K562 (cell line): ENCODE results near the gene KCNK4. TPM values are rescaled to one million over a fixed set of nuclear protein-coding genes. Genes with fewer than 3 reads are reported as not detected.
A peak's percentile ranks its signal among the peaks of the same experiment; 100 is the strongest.

Experiments used
- CBFA2T2 ChIP-seq: fragments of 450-650 bp; conservative IDR thresholded peaks from 2 replicates; pipeline ENCODE4 v1.6.1; 2017; ENCODE audit warnings: mild to moderate bottlenecking
- CBFA2T3 ChIP-seq: fragments of 450-650 bp; IDR thresholded peaks from 2 replicates; pipeline ENCODE4 v1.6.1; 2017
- ETV6 ChIP-seq, 3 experiments: fragments of 150-350 bp in 1 of 3; sonication (generic) in 1 of 3; formaldehyde crosslinking in 1 of 3; IDR thresholded peaks; 2 replicates each; pipeline versions ENCODE4 v1.6.1 to v1.8.0; 2014 to 2022; ENCODE audit warnings: borderline replicate concordance in 2 of 3, low read depth in 2 of 3, antibody characterized with exemption in 1 of 3, low read length in 1 of 3, mild to moderate bottlenecking in 1 of 3, missing genetic modification reagents in 1 of 3
- HNRNPLL ChIP-seq: fragments of 200-400 bp; formaldehyde crosslinking; IDR thresholded peaks from 2 replicates; pipeline ENCODE4 v1.6.1; 2017; ENCODE audit warnings: low read length, low read depth, mild to moderate bottlenecking; ENCODE audit not compliant: poor library complexity, severe bottlenecking
- ILK ChIP-seq: fragments of 450-650 bp; IDR thresholded peaks from 2 replicates; pipeline ENCODE4 v1.6.1; 2016; ENCODE audit warnings: missing genetic modification characterization, low read depth, mild to moderate bottlenecking, missing compliant biosample characterization, moderate library complexity, borderline replicate concordance
- KDM2B ChIP-seq: fragments of 250-450 bp; sonication (Bioruptor Pico); IDR thresholded peaks from 2 replicates; pipeline ENCODE4 v1.8.0; 2021; ENCODE audit warnings: mild to moderate bottlenecking, moderate library complexity
- MEF2D ChIP-seq: conservative IDR thresholded peaks from 2 replicates; pipeline ENCODE4 v1.6.1; 2016; ENCODE audit warnings: low read depth, missing genetic modification characterization, missing compliant biosample characterization
- TBP ChIP-seq: optimal IDR thresholded peaks from 2 replicates; pipeline ENCODE3; 2011; ENCODE audit warnings: low read depth, low read length, improper control_type of control experiment
- ZFP1 ChIP-seq: fragments of 450-650 bp; formaldehyde crosslinking; IDR thresholded peaks from 2 replicates; pipeline ENCODE4 v1.4.0; 2020; ENCODE audit warnings: mild to moderate bottlenecking, mixed read lengths
- ZNF174 ChIP-seq: fragments of 250-450 bp; sonication (Bioruptor Pico); IDR thresholded peaks from 2 replicates; pipeline ENCODE4 v1.4.0; 2020; ENCODE audit warnings: mild to moderate bottlenecking
- ZNF668 ChIP-seq: fragments of 250-450 bp; sonication (Bioruptor Pico); IDR thresholded peaks from 2 replicates; pipeline ENCODE4 v1.8.0; 2022; ENCODE audit warnings: mild to moderate bottlenecking, inconsistent platforms
- ZNF717 ChIP-seq: fragments of 250-450 bp; sonication (Bioruptor Pico); IDR thresholded peaks from 2 replicates; pipeline ENCODE4 v1.5.0; 2021
- polyA plus RNA-seq, 8 experiments: library from polyadenylated mRNA; depleted of rRNA in 4 of 8; stranded (reverse) in 5 of 8; unstranded in 3 of 8; fragments of >200 nt; fragmentation: Nextera tagmentation in 2 of 8; fragmentation: Illumina TruSeq in 1 of 8; extraction: Ambion mirVana in 2 of 8; extraction: Trizol in 1 of 8; gene quantifications; 2 replicates each; pipeline versions ENCODE4 v1.2.1 to v1.2.3, GENCODE V29; 2011 to 2014; ENCODE audit warnings: inconsistent platforms in 1 of 8, missing spikeins in 1 of 8
- total RNA-seq, 7 experiments: library from RNA; depleted of rRNA in 6 of 7; stranded (reverse); fragments of >200 nt in 6 of 7; fragmentation: Illumina TruSeq in 2 of 7; extraction: Trizol in 2 of 7; gene quantifications; 2 replicates each; pipeline versions ENCODE4 v1.2.1 to v1.2.3, GENCODE V29; 2011 to 2021; ENCODE audit warnings: low replicate concordance in 1 of 7
- TF ChIP-seq, protein P1 (sequence below), 2 experiments: fragments of 250-450 bp in 1 of 2; fragments of 450-650 bp in 1 of 2; sonication (Bioruptor Pico) in 1 of 2; IDR thresholded peaks; 2 replicates each; pipeline versions ENCODE4 v1.6.1 to v1.8.0; 2016 to 2021; ENCODE audit warnings: mild to moderate bottlenecking in 2 of 2, moderate library complexity in 2 of 2, missing compliant biosample characterization in 1 of 2, missing genetic modification characterization in 1 of 2
- TF ChIP-seq, protein P2 (sequence below): fragments of 200-600 bp; sonication (generic); IDR thresholded peaks from one replicate; pipeline ENCODE4 v1.6.1; 2012; ENCODE audit warnings: mild to moderate bottlenecking, low read depth, low read length, inconsistent platforms

Gene KCNK4
- total and polyA plus RNA-seq, 9 of the 15 experiments (the other 6 are each of a cell fraction or from before 2014, with no cell fraction given): not detected

DNA sequence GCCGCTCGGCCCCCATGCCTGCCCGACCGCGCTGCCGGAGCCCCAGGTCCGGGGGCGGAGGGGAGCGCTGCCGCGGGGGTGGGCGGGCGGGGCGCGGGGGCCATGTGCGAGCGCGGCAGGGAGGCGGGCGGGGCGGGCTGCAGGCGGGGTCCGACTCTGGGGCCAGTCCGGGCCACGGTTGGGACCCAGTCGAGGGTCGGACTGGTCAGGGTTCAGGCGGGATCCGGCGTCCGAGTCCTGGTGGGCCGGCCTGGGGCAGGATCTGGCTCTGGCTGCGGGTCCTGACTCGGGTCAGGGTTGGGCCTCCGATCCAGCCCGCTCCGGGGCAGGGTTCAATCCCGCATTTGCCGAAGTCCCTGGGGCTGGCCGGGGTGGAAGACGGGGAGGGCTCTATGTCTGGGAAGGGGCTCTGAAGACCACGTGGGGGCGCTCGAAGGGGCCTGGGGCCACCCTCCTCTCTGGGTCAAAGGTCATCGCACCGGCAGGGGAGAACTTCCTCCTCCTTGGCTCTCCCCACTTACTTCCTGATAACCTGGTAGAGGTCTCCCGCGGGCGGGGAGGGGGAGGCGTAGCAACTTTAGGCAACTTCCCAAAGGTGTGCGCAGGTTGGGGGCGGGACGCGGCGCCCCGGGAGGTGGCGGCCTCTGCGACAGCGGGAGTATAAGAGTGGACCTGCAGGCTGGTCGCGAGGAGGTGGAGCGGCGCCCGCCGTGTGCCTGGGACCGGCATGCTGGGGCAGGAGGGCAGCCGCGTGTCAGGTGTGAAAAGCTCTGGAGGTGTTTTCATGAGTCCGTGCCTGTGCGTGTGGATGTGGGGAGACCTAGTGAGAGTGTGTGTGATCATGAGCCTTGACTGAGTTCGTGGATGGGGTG, 14.8 kb downstream of the KCNK4 start (continued):
- no peak for TF ChIP-seq ILK (tag)
- no peak for TF ChIP-seq CBFA2T3
- no peak for TF ChIP-seq KDM2B (CRISPR knock-in tag)
- no peak for TF ChIP-seq MEF2D
- no peak for TF ChIP-seq TBP
- TF ChIP-seq ZNF668: no peak
- no peak for TF ChIP-seq CBFA2T2
- TF ChIP-seq HNRNPLL: no peak
- TF ChIP-seq ZNF174 (CRISPR knock-in tag): no peak
- peak in 1 of 2 experiments; percentile 41; a peak in 1 of 4 replicates for TF ChIP-seq ETV6 (IDR thresholded peaks at IDR 0.05; ENCODE audit: borderline replicate concordance in 1 of 2, low read depth in 2 of 2, low read length in 1 of 2)
- no peak for TF ChIP-seq ETV6 (CRISPR knock-in tag; IDR thresholded peaks at IDR 0.05; ENCODE audit: borderline replicate concordance)
- TF ChIP-seq ZFP1 (CRISPR knock-in tag): no peak
- TF ChIP-seq, protein P1, sequence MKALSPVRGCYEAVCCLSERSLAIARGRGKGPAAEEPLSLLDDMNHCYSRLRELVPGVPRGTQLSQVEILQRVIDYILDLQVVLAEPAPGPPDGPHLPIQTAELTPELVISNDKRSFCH (CRISPR knock-in tag; IDR thresholded peaks at IDR 0.05): no peak
- TF ChIP-seq, protein P1 (tag; IDR thresholded peaks at IDR 0.05): no peak
- TF ChIP-seq, protein P2, sequence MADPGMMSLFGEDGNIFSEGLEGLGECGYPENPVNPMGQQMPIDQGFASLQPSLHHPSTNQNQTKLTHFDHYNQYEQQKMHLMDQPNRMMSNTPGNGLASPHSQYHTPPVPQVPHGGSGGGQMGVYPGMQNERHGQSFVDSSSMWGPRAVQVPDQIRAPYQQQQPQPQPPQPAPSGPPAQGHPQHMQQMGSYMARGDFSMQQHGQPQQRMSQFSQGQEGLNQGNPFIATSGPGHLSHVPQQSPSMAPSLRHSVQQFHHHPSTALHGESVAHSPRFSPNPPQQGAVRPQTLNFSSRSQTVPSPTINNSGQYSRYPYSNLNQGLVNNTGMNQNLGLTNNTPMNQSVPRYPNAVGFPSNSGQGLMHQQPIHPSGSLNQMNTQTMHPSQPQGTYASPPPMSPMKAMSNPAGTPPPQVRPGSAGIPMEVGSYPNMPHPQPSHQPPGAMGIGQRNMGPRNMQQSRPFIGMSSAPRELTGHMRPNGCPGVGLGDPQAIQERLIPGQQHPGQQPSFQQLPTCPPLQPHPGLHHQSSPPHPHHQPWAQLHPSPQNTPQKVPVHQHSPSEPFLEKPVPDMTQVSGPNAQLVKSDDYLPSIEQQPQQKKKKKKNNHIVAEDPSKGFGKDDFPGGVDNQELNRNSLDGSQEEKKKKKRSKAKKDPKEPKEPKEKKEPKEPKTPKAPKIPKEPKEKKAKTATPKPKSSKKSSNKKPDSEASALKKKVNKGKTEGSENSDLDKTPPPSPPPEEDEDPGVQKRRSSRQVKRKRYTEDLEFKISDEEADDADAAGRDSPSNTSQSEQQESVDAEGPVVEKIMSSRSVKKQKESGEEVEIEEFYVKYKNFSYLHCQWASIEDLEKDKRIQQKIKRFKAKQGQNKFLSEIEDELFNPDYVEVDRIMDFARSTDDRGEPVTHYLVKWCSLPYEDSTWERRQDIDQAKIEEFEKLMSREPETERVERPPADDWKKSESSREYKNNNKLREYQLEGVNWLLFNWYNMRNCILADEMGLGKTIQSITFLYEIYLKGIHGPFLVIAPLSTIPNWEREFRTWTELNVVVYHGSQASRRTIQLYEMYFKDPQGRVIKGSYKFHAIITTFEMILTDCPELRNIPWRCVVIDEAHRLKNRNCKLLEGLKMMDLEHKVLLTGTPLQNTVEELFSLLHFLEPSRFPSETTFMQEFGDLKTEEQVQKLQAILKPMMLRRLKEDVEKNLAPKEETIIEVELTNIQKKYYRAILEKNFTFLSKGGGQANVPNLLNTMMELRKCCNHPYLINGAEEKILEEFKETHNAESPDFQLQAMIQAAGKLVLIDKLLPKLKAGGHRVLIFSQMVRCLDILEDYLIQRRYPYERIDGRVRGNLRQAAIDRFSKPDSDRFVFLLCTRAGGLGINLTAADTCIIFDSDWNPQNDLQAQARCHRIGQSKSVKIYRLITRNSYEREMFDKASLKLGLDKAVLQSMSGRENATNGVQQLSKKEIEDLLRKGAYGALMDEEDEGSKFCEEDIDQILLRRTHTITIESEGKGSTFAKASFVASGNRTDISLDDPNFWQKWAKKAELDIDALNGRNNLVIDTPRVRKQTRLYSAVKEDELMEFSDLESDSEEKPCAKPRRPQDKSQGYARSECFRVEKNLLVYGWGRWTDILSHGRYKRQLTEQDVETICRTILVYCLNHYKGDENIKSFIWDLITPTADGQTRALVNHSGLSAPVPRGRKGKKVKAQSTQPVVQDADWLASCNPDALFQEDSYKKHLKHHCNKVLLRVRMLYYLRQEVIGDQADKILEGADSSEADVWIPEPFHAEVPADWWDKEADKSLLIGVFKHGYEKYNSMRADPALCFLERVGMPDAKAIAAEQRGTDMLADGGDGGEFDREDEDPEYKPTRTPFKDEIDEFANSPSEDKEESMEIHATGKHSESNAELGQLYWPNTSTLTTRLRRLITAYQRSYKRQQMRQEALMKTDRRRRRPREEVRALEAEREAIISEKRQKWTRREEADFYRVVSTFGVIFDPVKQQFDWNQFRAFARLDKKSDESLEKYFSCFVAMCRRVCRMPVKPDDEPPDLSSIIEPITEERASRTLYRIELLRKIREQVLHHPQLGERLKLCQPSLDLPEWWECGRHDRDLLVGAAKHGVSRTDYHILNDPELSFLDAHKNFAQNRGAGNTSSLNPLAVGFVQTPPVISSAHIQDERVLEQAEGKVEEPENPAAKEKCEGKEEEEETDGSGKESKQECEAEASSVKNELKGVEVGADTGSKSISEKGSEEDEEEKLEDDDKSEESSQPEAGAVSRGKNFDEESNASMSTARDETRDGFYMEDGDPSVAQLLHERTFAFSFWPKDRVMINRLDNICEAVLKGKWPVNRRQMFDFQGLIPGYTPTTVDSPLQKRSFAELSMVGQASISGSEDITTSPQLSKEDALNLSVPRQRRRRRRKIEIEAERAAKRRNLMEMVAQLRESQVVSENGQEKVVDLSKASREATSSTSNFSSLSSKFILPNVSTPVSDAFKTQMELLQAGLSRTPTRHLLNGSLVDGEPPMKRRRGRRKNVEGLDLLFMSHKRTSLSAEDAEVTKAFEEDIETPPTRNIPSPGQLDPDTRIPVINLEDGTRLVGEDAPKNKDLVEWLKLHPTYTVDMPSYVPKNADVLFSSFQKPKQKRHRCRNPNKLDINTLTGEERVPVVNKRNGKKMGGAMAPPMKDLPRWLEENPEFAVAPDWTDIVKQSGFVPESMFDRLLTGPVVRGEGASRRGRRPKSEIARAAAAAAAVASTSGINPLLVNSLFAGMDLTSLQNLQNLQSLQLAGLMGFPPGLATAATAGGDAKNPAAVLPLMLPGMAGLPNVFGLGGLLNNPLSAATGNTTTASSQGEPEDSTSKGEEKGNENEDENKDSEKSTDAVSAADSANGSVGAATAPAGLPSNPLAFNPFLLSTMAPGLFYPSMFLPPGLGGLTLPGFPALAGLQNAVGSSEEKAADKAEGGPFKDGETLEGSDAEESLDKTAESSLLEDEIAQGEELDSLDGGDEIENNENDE: no peak
- no peak for TF ChIP-seq ZNF717 (CRISPR knock-in tag)
